ENCODE measurements around the gene FXYD5.

FXYD5 gene

DNA sequence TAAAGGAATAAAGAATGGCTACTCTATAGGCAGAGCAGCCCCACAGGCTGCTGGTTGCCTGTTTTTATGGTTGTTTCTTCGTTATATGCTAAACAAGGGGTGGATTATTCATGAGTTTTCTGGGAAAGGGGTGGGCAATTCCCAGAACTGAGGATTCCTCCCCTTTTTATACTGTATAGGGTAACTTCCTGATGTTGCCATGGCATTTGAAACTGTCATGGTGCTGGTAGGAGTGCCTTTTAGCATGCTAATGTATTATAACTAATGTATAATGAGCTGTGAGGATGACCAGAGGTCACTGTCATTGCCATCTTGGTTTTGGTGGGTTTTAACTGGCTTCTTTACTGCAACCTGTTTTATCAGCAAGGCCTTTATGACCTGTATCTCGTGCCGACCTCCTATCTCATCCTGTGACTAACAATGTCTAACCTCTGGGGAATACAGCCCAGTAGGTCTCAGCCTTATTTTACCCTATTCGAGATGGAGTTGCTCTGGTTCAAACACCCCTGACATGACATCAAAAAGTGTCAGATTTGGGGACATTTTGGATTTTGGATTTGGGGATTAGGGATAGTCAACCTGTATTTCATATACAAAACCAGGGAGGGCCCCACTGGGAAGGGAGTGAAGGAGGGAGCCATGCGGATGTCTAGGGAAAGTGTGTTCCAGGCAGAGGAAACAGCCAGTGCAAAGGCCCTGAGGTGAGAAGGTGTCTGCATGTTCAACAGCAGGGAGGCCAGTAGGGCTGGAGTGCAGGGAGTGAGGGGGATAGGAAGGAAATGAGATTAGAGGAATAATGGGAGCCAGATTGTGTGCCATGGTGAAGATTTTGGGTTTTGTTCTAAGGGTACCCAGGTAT, 10.9 kb downstream of the FXYD5 start:
- peaks cover 25% of the 10 kb centered on the region for H3K4me1 Mint-ChIP-seq (ENCODE audit: low read depth)
- no peaks in the 10 kb centered on the region for H3K27me3 Mint-ChIP-seq (ENCODE audit: low read depth)
- DNase-seq (ENCODE audit: low spot score): no peak
- H3K9me3 Mint-ChIP-seq: peaks cover 48% of the 10 kb centered on the region
- peak overlapping the region; percentile 36 for H3K4me3 Mint-ChIP-seq
- peaks cover 97% of the 10 kb centered on the region for H3K36me3 Mint-ChIP-seq (ENCODE audit: low read depth)
- H3K27ac Mint-ChIP-seq: peak overlapping the region; percentile 78

DNA sequence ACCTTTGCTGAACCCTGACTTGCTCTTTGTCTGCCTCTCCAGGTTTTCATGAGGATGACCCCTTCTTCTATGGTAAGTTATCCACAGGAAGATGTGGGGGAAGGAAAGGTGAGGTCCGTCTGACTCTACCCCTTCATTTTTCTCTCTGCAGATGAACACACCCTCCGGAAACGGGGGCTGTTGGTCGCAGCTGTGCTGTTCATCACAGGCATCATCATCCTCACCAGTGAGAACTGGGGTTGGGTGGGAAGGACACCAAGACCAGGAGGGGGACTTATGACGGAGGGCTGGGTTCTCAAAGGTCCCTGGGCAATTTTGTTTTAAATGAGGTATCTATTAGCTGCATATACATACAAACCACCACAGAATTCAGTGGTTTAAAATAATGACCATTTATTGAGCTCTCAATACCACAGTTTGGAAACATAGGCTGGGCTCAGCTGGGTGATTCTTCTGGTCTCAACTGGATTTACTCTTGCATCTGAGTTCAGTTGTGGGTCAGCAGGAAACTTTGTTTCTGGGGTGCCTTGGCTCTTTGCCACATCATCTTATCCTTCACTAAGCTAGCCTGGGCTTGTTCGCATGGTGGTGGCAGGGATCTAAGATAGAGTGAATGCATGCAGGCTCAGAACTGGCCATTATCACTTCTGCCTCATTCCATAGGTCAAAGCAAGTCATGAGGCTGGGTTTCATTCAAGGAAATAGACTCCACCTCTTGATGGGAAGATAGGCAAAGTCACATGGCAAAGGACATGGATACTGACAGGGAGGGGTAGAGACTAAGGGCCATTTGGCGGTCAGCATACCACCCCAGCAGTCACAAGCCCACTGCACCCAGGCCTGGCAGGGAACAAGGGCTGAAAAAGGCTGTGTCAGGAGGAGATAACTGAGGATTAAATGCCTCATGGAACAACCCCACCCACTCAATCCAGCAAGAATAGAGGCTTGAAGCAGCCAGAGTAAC, 11.8 kb downstream of the FXYD5 start:
- Mint-ChIP-seq H3K4me1 (ENCODE audit: low read depth) (peaks cover 26% of the 10 kb centered on the region), H3K27me3 (ENCODE audit: low read depth) (no peaks in the 10 kb centered on the region), H3K9me3 (peaks cover 45% of the 10 kb centered on the region), H3K4me3 (peak overlapping the region; percentile 24), H3K27ac (peak overlapping the region; percentile 87), H3K36me3 (ENCODE audit: low read depth) (peaks cover 91% of the 10 kb centered on the region)
- DNase-seq (ENCODE audit: low spot score): no peak

- DNase-seq (ENCODE audit: low spot score): no peak
Measured at GRCh38 chr19:35167251-35168119, 12.9 kb downstream of the FXYD5 start.

GRCh38 chr19:35168196-35168595, 13.7 kb downstream of the FXYD5 start:
- no peak for DNase-seq (ENCODE audit: low spot score)
- Mint-ChIP-seq H3K9me3 (peaks cover 37% of the 10 kb centered on the region), H3K27me3 (ENCODE audit: low read depth) (no peaks in the 10 kb centered on the region), H3K4me3 (no peak overlapping the region), H3K4me1 (ENCODE audit: low read depth) (peaks cover 32% of the 10 kb centered on the region), H3K36me3 (ENCODE audit: low read depth) (peaks cover 89% of the 10 kb centered on the region), H3K27ac (peak overlapping the region; percentile 71)

More at GRCh38 chr19:35167251-35168119, 12.9 kb downstream of the FXYD5 start:
- H3K27ac Mint-ChIP-seq: peak overlapping the region; percentile 87
- H3K27me3 Mint-ChIP-seq (ENCODE audit: low read depth): no peaks in the 10 kb centered on the region
- H3K4me3 Mint-ChIP-seq: peak overlapping the region; percentile 73
- peaks cover 36% of the 10 kb centered on the region for H3K9me3 Mint-ChIP-seq
- peaks cover 32% of the 10 kb centered on the region for H3K4me1 Mint-ChIP-seq (ENCODE audit: low read depth)
- H3K36me3 Mint-ChIP-seq (ENCODE audit: low read depth): peaks cover 89% of the 10 kb centered on the region

DNA sequence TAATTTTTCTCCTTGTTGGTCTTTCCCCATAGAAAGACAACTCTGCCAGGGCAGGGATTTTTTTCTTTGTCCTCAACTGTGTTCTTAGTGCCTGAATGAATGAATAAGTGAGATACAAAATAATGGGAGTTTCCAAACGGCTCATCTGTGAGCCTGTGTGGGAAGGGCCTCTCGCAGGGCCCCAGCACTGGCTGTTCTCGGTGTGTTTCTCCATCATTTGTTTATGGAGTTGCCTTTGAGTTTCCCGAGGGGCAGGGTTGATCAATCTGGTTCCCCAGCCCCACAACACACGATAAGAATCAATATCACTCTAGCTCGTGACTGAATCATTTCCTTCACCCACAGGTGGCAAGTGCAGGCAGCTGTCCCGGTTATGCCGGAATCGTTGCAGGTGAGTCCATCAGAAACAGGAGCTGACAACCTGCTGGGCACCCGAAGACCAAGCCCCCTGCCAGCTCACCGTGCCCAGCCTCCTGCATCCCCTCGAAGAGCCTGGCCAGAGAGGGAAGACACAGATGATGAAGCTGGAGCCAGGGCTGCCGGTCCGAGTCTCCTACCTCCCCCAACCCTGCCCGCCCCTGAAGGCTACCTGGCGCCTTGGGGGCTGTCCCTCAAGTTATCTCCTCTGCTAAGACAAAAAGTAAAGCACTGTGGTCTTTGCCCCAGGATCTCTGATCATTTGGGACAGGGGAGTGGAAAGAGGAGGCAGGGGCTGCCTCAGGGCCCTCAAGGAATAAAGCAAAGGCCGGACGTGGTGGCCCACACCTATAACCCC, 14.9 kb downstream of the FXYD5 start:
- H3K36me3 Mint-ChIP-seq (ENCODE audit: low read depth): peaks cover 84% of the 10 kb centered on the region
- H3K9me3 Mint-ChIP-seq: peaks cover 28% of the 10 kb centered on the region
- H3K27ac Mint-ChIP-seq: peak overlapping the region; percentile 27
- H3K27me3 Mint-ChIP-seq (ENCODE audit: low read depth): no peaks in the 10 kb centered on the region
- H3K4me3 Mint-ChIP-seq: no peak overlapping the region
- DNase-seq (ENCODE audit: low spot score): no peak
- peaks cover 32% of the 10 kb centered on the region for H3K4me1 Mint-ChIP-seq (ENCODE audit: low read depth)

- peaks cover 73% of the 10 kb centered on the region for H3K36me3 Mint-ChIP-seq (ENCODE audit: low read depth)
- no peaks in the 10 kb centered on the region for H3K27me3 Mint-ChIP-seq (ENCODE audit: low read depth)
- peaks cover 19% of the 10 kb centered on the region for H3K9me3 Mint-ChIP-seq
- no peak overlapping the region for H3K27ac Mint-ChIP-seq
- peaks cover 35% of the 10 kb centered on the region for H3K4me1 Mint-ChIP-seq (ENCODE audit: low read depth)
- H3K4me3 Mint-ChIP-seq: no peak overlapping the region
- no peak for DNase-seq (ENCODE audit: low spot score)
Measured at GRCh38 chr19:35170359-35171061, 16.0 kb downstream of the FXYD5 start.

DNA sequence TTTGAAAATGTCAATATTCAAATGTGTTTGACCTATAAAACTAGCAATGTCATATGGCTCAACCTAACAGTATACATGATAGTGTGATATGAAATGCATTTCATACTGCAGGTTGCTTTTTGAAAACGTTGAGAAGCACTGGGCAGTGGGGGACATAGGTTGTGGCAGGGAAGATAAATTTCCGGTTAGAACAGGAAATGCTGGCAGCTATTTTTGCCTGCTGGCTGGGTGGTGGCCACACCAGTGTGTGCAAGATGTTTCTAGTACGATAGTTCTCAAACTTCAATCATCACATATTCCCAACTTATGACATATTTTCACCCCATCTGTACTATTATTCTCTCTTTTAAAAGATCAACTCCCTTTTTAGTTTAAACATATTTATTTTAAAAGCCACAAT, 17.2 kb downstream of the FXYD5 start:
- Mint-ChIP-seq H3K27me3 (ENCODE audit: low read depth) (no peaks in the 10 kb centered on the region), H3K9me3 (peaks cover 6% of the 10 kb centered on the region), H3K4me1 (ENCODE audit: low read depth) (peaks cover 36% of the 10 kb centered on the region), H3K27ac (peak overlapping the region; percentile 72), H3K36me3 (ENCODE audit: low read depth) (peaks cover 60% of the 10 kb centered on the region), H3K4me3 (peak overlapping the region; percentile 42)
- no peak for DNase-seq (ENCODE audit: low spot score)

GRCh38 chr19:35174226-35174625, 19.7 kb downstream of the FXYD5 start:
- no peaks in the 10 kb centered on the region for H3K27me3 Mint-ChIP-seq (ENCODE audit: low read depth)
- peaks cover 44% of the 10 kb centered on the region for H3K36me3 Mint-ChIP-seq (ENCODE audit: low read depth)
- no peak overlapping the region for H3K4me3 Mint-ChIP-seq
- H3K4me1 Mint-ChIP-seq (ENCODE audit: low read depth): peaks cover 36% of the 10 kb centered on the region
- DNase-seq (ENCODE audit: low spot score): no peak
- peaks cover 18% of the 10 kb centered on the region for H3K9me3 Mint-ChIP-seq
- no peak overlapping the region for H3K27ac Mint-ChIP-seq

- Mint-ChIP-seq H3K27me3 (ENCODE audit: low read depth) (no peaks in the 10 kb centered on the region), H3K4me3 (no peak overlapping the region), H3K36me3 (ENCODE audit: low read depth) (peaks cover 29% of the 10 kb centered on the region), H3K27ac (no peak overlapping the region), H3K4me1 (ENCODE audit: low read depth) (peaks cover 38% of the 10 kb centered on the region), H3K9me3 (peaks cover 18% of the 10 kb centered on the region)
- DNase-seq (ENCODE audit: low spot score): no peak
Measured at GRCh38 chr19:35176181-35176570, 21.6 kb downstream of the FXYD5 start.

- H3K36me3 Mint-ChIP-seq (ENCODE audit: low read depth): peaks cover 18% of the 10 kb centered on the region
Measured at GRCh38 chr19:35177377-35178274, 23.1 kb downstream of the FXYD5 start.

GRCh38 chr19:35178701-35179100, 24.2 kb downstream of the FXYD5 start:
- H3K9me3 Mint-ChIP-seq: peaks cover 12% of the 10 kb centered on the region
- peaks cover 10% of the 10 kb centered on the region for H3K36me3 Mint-ChIP-seq (ENCODE audit: low read depth)
- no peak overlapping the region for H3K27ac Mint-ChIP-seq
- H3K4me1 Mint-ChIP-seq (ENCODE audit: low read depth): peaks cover 33% of the 10 kb centered on the region
- no peak overlapping the region for H3K4me3 Mint-ChIP-seq
- H3K27me3 Mint-ChIP-seq (ENCODE audit: low read depth): no peaks in the 10 kb centered on the region
- DNase-seq (ENCODE audit: low spot score): no peak

More at GRCh38 chr19:35177377-35178274, 23.1 kb downstream of the FXYD5 start:
- no peak overlapping the region for H3K4me3 Mint-ChIP-seq
- H3K27me3 Mint-ChIP-seq (ENCODE audit: low read depth): no peaks in the 10 kb centered on the region
- H3K27ac Mint-ChIP-seq: no peak overlapping the region
- peaks cover 17% of the 10 kb centered on the region for H3K9me3 Mint-ChIP-seq
- DNase-seq (ENCODE audit: low spot score): no peak
- H3K4me1 Mint-ChIP-seq (ENCODE audit: low read depth): peaks cover 33% of the 10 kb centered on the region

All from T-helper 2 cell treated with Interferon-gamma antibody and Interleukin-4, amounts not matched to agents 5 μg/mL and 100 μg/mL, for 36 hours (primary cell).